Thyroid gland (tissue), 4 donors: ENCODE results near the gene SERPINA3. TPM values are rescaled to one million over a fixed set of nuclear protein-coding genes. Genes with fewer than 3 reads are reported as not detected.

Experiments
- DNase-seq, 2 donors: peaks; one replicate each; pipeline ENCODE4 v3.0.0-alpha.2; 2019
- H3K27ac ChIP-seq, 3 donors: fragments of 200-600 bp; sonication (generic); 1 replicate in 2 of 3; 2 replicates in 1 of 3; pipeline ENCODE4 v1.5.1; 2016 to 2019; ENCODE audit warnings: mild to moderate bottlenecking in 1 of 3, moderate library complexity in 1 of 3
- H3K27me3 ChIP-seq: fragments of 200-600 bp; sonication (generic); one replicate; pipeline ENCODE4 v1.5.1; 2019
- H3K36me3 ChIP-seq, 2 donors: fragments of 200-600 bp; sonication (generic); one replicate each; pipeline ENCODE4 v1.5.1; 2016 to 2019
- H3K4me1 ChIP-seq, 2 donors: fragments of 200-600 bp; sonication (generic); one replicate each; pipeline ENCODE4 v1.5.1; 2017 to 2019
- H3K4me3 ChIP-seq, 3 donors: fragments of 200-600 bp; sonication (generic); replicated peaks in 1 of 3; 1 replicate in 2 of 3; 2 replicates in 1 of 3; pipeline ENCODE4 v1.5.1; 2016; ENCODE audit warnings: mild to moderate bottlenecking in 1 of 3
- H3K9me3 ChIP-seq: fragments of 200-600 bp; sonication (generic); one replicate; pipeline ENCODE4 v1.5.1; 2017
- POLR2A ChIP-seq, 2 donors: fragments of 450-650 bp; IDR thresholded peaks; one replicate each; pipeline ENCODE4 v1.6.1; 2017; ENCODE audit warnings: antibody characterized with exemption in 2 of 2, mild to moderate bottlenecking in 2 of 2, moderate library complexity in 1 of 2
- whole genome bisulfite sequencing, 2 donors: methylation state at CpG; one replicate each; pipeline ENCODE4 v1.1.5; 2017; 5-methylcytosine and 5-hydroxymethylcytosine counted together
- intact Hi-C: fragments of 100-400 bp; cut with DNase I; formaldehyde crosslinking; loops from one replicate; pipeline ENCODE4 v1.15.1; 2023
- total RNA-seq, 4 donors: library from RNA; depleted of rRNA; stranded (reverse); fragments of >200 nt; gene quantifications; one replicate each; pipeline ENCODE4 v1.2.3, GENCODE V29; 2016
- TF ChIP-seq, protein P1 (sequence below), 6 experiments: fragments of 200-600 bp in 3 of 6; fragments of 450-650 bp in 3 of 6; sonication (generic) in 3 of 6; IDR thresholded peaks; one replicate each; pipeline ENCODE4 v1.5.1; 2016 to 2019; ENCODE audit warnings: antibody characterized with exemption in 6 of 6, mild to moderate bottlenecking in 2 of 6, inconsistent platforms in 1 of 6, moderate library complexity in 1 of 6

SERPINA3 gene
- total RNA-seq, 4 donors from 2014 or later, result 16.3 to 200 (median 91.1) TPM

DNA sequence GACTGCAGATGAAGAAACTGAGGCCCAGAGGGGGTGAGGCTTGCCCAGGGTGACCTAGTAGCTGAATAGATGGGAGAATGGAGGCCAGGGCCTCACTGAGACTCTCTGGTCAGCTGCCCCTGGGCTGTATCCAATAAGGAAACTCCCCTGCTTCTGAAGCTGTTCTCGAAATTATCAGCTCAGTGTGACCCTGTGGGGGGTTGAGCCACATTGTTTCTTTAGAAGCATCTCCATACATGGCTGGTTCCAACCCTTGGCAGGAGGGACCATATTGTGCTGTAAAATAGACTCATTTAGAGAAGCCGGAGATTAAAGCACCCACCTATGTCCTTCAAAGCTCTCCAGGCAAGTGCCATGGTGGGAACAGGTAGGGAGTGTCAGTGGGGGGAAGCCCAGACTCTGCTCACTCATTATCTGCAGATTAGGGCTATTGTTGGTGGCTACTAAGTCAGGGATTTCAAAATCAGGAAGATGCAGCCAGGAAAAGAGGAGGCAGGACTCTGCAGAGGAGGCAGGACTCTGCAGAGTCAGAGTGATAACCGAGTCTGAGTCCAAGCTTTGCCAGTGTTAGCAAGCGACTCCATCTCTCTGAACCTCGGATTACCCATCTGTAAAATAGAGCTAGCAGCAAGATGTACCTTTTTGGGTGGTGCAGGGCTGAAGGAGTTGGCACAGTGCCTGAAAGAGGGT lies 27.5 kb upstream of the SERPINA3 start:
- WGBS, 2 donors, result 55 to 75% methylated on average over 5 of the region's 5 CpGs
- Histone ChIP-seq H3K4me3 (no peak overlapping the region), H3K9me3 (no peaks in the 10 kb centered on the region), H3K36me3 (no peaks in the 10 kb centered on the region), H3K4me1 (peaks cover 0 to 11% of the 10 kb centered on the region in 2 donors), H3K27me3 (no peaks in the 10 kb centered on the region), H3K27ac (no peak overlapping the region)
- no peak for DNase-seq
- TF ChIP-seq, protein P1, sequence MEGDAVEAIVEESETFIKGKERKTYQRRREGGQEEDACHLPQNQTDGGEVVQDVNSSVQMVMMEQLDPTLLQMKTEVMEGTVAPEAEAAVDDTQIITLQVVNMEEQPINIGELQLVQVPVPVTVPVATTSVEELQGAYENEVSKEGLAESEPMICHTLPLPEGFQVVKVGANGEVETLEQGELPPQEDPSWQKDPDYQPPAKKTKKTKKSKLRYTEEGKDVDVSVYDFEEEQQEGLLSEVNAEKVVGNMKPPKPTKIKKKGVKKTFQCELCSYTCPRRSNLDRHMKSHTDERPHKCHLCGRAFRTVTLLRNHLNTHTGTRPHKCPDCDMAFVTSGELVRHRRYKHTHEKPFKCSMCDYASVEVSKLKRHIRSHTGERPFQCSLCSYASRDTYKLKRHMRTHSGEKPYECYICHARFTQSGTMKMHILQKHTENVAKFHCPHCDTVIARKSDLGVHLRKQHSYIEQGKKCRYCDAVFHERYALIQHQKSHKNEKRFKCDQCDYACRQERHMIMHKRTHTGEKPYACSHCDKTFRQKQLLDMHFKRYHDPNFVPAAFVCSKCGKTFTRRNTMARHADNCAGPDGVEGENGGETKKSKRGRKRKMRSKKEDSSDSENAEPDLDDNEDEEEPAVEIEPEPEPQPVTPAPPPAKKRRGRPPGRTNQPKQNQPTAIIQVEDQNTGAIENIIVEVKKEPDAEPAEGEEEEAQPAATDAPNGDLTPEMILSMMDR (IDR thresholded peaks at IDR 0.05), result no peak
- TF ChIP-seq POLR2A (IDR thresholded peaks at IDR 0.05), result no peak
- intact Hi-C loops, result no loop called here

DNA sequence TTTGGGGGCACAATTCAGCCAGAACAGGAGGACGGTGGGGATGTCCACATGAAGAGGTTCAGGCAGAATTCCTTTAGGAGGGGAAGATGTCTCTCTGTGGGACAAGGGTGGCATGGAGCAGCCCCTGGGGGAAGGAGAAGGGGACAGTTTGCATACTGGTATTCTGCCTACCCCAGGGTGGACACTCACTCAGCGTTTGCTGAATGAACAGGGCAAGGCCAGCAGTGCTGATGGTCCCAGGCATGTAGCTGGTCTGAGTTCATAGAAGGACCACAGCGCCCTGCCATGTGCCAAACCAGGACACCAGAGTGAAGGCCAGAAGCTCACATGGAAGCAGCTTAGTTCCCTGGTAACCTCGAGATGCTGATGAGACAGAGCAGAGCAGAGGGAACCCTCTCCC lies 25.6 kb upstream of the SERPINA3 start:
- 83 to 100% methylated on average over 4 of the region's 4 CpGs for WGBS, 2 donors

DNA sequence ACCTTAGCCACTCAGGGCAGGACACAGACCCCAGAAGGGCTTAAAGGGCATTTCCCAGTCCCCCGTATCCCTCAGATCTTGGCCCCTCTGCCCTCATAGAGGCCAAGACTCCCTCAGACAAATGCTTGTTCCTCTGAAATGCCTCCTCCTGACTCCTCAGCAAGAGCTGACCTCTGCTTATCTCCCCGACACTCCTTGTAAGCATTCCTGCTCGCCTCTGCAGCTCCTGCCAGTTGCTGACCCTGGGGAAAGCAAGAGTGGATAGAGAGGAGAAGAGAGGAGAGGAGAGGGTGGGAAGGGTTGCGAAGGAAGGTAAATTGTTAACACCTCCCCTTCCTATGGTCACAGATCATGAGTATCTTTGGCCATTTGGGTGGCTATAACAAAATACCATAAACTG lies 23.9 kb upstream of the SERPINA3 start:
- no peaks in the 10 kb centered on the region for H3K36me3 ChIP-seq
- 85 to 87% methylated on average over 4 of the region's 4 CpGs for WGBS, 2 donors
- H3K9me3 ChIP-seq, result no peaks in the 10 kb centered on the region
- H3K4me1 ChIP-seq, result no peaks in the 10 kb centered on the region
- intact Hi-C loops, result no loop called here
- no peak for TF ChIP-seq POLR2A (IDR thresholded peaks at IDR 0.05)
- TF ChIP-seq, protein P1 (IDR thresholded peaks at IDR 0.05), result no peak
- H3K27me3 ChIP-seq, result no peaks in the 10 kb centered on the region
- no peak overlapping the region for H3K4me3 ChIP-seq
- DNase-seq, result no peak
- no peak overlapping the region for H3K27ac ChIP-seq

More for the DNA sequence above, 25.6 kb upstream of the SERPINA3 start:
- no peak for DNase-seq
- Histone ChIP-seq H3K9me3 (no peaks in the 10 kb centered on the region), H3K27ac (no peak overlapping the region), H3K27me3 (no peaks in the 10 kb centered on the region), H3K4me1 (no peaks in the 10 kb centered on the region), H3K36me3 (no peaks in the 10 kb centered on the region), H3K4me3 (no peak overlapping the region)
- intact Hi-C loops, result no loop called here
- TF ChIP-seq POLR2A (IDR thresholded peaks at IDR 0.05), result no peak
- TF ChIP-seq, protein P1 (IDR thresholded peaks at IDR 0.05), result no peak

DNA sequence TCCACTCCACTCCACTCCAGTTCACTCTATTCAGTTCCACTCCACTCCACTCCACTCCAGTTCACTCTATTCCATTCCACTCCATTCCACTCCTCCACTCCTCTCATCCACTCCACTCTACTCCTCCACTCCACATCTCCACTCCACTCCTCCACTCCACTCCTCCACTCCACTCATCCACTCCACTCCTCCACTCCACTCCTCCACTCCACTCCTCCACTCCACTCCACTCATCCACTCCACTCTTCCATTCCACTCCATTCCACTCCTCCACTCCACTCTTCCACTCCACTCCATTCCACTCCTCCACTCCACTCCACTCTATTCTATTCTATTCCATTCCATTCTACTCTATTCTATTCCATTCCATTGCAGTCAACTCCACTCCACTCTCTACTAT lies 21.1 kb upstream of the SERPINA3 start:
- no peaks in the 10 kb centered on the region for H3K9me3 ChIP-seq
- no peaks in the 10 kb centered on the region for H3K4me1 ChIP-seq
- H3K27me3 ChIP-seq, result no peaks in the 10 kb centered on the region
- no peak for TF ChIP-seq POLR2A (IDR thresholded peaks at IDR 0.05)
- TF ChIP-seq, protein P1 (IDR thresholded peaks at IDR 0.05), result no peak
- H3K4me3 ChIP-seq, result no peak overlapping the region
- H3K27ac ChIP-seq, result no peak overlapping the region
- no peaks in the 10 kb centered on the region for H3K36me3 ChIP-seq
- DNase-seq, result no peak
- intact Hi-C loops, result no loop called here

DNA sequence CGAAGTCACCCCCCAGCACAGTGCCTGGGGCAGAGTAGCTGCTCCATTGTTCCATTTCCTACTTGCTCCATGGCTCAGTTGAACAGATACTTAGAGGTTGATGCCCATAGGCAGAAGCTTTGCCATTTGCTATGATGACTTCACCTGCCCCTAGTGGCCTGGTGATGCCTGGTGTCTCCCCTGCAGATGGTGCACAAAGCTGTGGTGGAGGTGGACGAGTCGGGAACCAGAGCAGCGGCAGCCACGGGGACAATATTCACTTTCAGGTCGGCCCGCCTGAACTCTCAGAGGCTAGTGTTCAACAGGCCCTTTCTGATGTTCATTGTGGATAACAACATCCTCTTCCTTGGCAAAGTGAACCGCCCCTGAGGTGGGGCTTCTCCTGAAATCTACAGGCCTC lies 20.3 kb upstream of the SERPINA3 start:
- DNase-seq, result no peak
- 86 to 94% methylated on average over 7 to 8 of the region's 8 CpGs for WGBS, 2 donors
- Histone ChIP-seq H3K36me3 (no peaks in the 10 kb centered on the region), H3K27me3 (no peaks in the 10 kb centered on the region), H3K27ac (no peak overlapping the region), H3K4me1 (no peaks in the 10 kb centered on the region), H3K9me3 (no peaks in the 10 kb centered on the region), H3K4me3 (no peak overlapping the region)
- no peak for TF ChIP-seq POLR2A (IDR thresholded peaks at IDR 0.05)
- TF ChIP-seq, protein P1 (IDR thresholded peaks at IDR 0.05), result no peak
- intact Hi-C loops, result no loop called here
